Loucy (cell line): Measurements from ENCODE around the gene S100B.

ENCODE experiments used
- CTCF ChIP-seq: fragments of 200-600 bp; sonication (generic); conservative IDR thresholded peaks from 2 replicates; pipeline ENCODE4 v1.5.1; 2014; ENCODE audit warnings: mild to moderate bottlenecking, antibody characterized with exemption, low read length
- EZH2phosphoT487 ChIP-seq: fragments of 200-600 bp; IDR thresholded peaks from 2 replicates; pipeline ENCODE4 v1.6.1; 2018; ENCODE audit warnings: antibody characterized with exemption, mild to moderate bottlenecking, moderate library complexity, borderline replicate concordance

- no peak for TF ChIP-seq CTCF
- TF ChIP-seq EZH2phosphoT487, result no peak
These were observed 38.7 kb upstream of the S100B start for GRCh38 chr21:46643379-46644177.
